ENCODE measurements around the gene SNCB. TPM values are rescaled to one million over a fixed set of nuclear protein-coding genes. Genes with fewer than 3 reads are reported as not detected.

Gene SNCB
- not detected for polyA plus RNA-seq

DNA sequence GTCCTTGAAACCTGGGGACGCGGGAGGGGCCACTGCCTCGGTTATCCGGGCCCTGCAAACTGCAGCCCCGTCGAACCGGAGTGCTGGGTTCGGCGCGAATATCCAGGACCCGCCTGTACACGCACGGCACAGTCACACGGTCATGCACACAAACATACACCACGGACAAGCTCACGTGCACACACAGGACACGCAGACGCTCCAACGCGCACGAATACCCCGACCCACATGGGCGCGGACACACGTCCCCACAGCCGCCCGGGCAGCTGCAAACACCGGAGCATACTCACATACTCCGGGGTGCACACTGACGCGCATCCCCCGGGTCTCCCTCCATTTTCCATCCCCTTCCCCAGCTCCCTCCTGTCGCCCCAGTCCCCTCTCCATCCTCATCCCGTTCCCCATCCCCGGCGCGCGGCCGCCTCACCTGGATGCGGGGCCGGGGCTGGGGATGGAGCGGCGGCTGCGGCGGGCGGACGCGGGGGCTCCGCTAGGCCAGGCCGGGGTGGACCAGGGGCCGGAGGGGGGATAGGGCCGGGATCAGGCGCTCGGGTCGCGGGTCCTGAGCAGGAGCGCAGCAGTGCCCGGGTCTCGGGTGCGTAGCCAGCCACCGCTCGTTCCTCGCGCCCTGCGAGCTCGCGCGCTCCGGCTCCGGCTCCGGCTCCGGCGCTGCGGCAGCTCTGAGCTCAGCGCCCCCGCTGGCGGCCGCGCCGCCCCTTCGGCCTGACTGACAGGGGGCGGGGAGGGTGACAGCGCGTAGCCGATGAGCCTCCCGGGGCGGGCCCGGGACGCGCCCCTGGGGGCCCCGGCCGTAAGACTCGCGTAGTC, at the start of gene SNCB, which contains the start of gene EIF4E1B:
Gene SNCB, minus strand, starts transcription at position 682 of the 828 bp plus-strand sequence. CDS start 880 bp downstream, outside the sequence.
Gene EIF4E1B, plus strand, starts transcription at position 823 of the 828 bp plus-strand sequence. CDS start 12,113 bp downstream, outside the sequence.
- no peaks in the 10 kb centered on the region for H3K36me3 Mint-ChIP-seq
- peaks cover 21 to 31% (median 25%) of the 10 kb centered on the region in 3 donors for H3K4me1 Mint-ChIP-seq
- H3K4me3 Mint-ChIP-seq: peak within 1 kb of the TSS; percentile 38 to 86 (median 74)
- no peaks in the 10 kb centered on the region for H3K9me3 Mint-ChIP-seq
- H3K27ac Mint-ChIP-seq: peak within 1 kb of the TSS in 2 of 3 donors; percentile 33 to 80
- H3K27me3 Mint-ChIP-seq: peaks cover 34% of the 10 kb centered on the region

DNA sequence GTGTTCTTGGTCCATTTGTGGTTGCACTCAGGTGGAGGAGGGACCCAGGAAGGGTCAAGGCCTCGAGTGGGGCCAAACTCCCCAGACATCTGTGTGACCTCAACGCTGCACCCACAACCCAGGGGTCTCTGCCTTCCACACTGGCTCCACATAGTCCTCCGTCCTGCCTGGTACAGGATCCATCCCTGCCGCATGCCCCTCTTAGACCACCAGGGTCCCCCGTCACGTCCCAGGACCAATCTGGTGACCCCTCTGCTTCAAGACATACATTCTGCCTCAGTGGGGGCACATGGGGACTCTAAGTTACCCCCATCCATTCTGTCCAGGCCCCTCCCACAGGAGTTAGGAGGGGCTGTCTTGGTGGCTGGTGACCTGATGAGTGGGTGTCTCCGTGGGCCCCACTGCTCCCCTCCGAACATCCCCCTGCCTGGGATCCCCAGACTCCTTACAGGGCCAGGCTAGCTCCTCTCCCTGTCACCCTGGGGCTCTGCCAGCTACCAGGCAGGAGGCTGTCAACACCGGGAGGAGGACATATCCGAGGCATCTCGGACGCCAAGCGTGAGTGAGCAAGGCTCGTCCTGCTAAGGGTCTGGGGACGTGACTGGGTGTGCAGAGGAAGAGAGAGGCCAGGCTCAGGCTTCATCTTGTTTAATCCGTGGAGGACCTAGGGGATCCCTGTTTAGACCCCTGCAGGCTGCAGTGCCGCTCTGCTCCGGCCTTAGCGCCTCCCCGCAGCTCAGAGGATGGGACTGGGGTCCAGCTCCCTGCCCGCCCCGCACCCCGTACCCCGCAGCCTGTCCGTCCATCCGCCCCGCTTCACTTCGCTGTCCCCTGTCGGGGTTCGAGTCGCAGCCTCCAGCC, 49.3 kb upstream of the SNCB start:
- H3K9me3 Mint-ChIP-seq: peaks cover 0 to 5% (median 5%) of the 10 kb centered on the region in 3 donors
- no peak overlapping the region for H3K27ac Mint-ChIP-seq
- H3K4me3 Mint-ChIP-seq: no peak overlapping the region
- peaks cover 49% of the 10 kb centered on the region for H3K27me3 Mint-ChIP-seq
- peaks cover 1 to 8% (median 3%) of the 10 kb centered on the region in 3 donors for H3K4me1 Mint-ChIP-seq
- H3K36me3 Mint-ChIP-seq: no peaks in the 10 kb centered on the region

DNA sequence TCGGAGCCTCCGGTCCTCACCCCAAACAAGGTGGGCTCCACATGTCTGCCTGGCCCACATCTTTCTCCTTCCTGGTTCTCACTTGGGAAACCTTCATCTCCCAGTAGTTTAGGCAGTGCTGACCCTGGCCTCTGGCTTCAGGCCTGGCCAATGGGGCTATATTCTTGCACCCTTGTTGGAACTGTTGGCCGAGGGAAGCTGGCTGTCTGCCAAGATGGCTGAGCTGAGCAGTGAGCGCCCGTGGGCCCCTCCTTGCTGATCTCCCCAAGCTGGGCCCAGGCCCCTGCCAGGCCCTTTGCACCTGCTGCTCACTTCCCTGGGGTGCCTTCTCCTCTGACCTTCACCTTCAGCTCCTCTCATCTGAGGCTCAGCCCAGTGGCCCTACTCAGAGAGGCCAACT, 48.2 kb upstream of the SNCB start:
- Mint-ChIP-seq H3K27ac (no peak overlapping the region), H3K4me1 (peaks cover 1 to 8% (median 3%) of the 10 kb centered on the region in 3 donors), H3K27me3 (peaks cover 50% of the 10 kb centered on the region), H3K4me3 (no peak overlapping the region), H3K36me3 (no peaks in the 10 kb centered on the region), H3K9me3 (no peaks in the 10 kb centered on the region)

DNA sequence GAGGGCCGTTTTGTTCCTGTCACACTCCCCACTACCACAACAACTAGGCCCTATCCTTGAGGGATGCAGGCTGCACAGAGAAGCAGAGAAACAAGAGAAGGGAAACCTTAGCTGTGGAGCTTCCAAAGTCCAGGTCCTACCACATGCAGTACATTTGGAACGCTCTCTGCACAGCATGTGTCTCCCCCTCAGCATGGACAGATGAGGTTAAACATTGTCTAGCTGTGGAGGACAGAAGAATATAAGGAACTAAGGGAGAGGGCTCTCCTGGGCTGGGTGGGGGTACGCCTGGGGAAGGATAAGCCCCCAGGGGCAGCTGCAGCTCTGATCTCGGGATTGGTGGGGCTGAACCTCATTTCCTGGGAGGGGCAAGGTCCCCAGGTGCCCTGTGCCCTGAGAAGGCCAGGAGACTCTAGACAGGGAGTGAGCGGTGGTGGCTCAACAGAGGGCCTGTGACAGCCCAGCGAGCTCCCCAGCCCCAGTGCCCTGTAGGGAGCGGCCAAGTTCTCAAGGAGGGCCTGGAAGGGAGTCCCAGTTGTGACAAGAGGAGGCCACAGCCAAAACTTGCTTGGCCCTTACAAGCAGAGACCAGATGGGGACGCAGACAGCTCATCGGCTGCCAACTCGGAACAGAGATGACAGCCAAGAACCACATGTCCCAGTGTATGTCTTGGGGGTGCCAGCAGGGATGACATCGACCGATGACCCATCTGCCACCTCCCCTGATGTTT, 47.0 kb upstream of the SNCB start:
- Mint-ChIP-seq H3K27me3 (peaks cover 49% of the 10 kb centered on the region), H3K9me3 (no peaks in the 10 kb centered on the region), H3K36me3 (no peaks in the 10 kb centered on the region), H3K27ac (peak overlapping the region in 1 of 3 donors; percentile 27), H3K4me1 (peaks cover 1 to 8% (median 3%) of the 10 kb centered on the region in 3 donors), H3K4me3 (no peak overlapping the region)

DNA sequence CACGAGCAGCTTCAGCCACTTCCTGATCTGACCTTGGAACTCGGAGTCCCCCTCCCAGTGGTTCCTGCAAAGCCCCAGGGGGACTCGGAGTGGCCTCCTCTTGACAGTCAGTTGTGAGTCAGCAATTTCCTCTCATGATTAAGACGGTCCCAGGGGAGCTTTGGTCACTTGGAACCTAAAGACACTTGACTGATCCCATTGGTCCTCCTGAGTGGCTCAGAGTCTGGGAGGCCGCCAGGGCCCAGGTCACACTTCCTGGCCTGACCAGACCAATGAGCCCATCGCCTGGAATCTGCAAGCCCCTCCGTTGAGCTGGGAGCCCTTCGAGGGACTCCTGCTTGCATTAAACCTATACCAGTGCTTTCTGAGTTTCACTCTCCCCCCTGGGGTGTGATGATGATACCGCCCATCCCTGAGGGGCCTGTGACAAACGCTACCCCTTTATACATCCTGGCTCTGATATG, 46.1 kb upstream of the SNCB start:
- Mint-ChIP-seq H3K9me3 (no peaks in the 10 kb centered on the region), H3K27ac (no peak overlapping the region), H3K4me3 (peak overlapping the region in 1 of 4 donors; percentile 37), H3K27me3 (peaks cover 50% of the 10 kb centered on the region), H3K36me3 (no peaks in the 10 kb centered on the region), H3K4me1 (peaks cover 1 to 8% (median 3%) of the 10 kb centered on the region in 3 donors)

DNA sequence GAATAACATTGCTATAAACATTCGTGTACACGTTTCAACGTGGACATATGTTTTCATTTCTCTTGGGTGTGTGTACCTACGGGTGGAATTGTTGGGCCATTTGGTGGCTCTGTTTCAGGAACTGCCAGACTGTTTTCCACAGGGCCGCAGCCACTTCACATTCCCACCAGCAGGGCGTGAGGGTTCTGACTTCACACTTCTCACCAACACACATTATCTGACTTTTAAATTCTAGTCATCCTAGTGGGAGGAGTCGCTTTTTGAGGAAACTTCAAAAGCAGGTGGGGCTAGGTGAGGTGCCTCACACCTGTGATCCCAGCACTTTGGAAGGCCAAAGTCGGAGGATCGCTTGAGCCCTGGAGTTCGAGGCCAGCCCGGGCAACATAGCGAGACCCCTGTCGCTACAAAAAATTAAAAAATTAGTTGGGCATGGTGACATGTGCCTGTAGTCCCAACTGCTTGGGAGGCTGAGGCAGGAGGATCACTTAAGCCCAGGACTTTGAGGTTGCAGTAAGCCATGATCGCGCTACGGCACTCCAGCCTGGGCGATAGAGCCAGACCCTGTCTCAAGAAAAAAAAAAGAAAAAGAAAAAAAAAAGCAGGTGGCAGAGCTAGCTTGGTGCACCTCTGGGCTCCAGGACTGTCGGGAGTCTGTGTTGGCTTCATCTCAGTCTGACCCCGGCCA, 45.5 kb upstream of the SNCB start:
- Mint-ChIP-seq H3K4me3 (no peak overlapping the region), H3K36me3 (no peaks in the 10 kb centered on the region), H3K9me3 (no peaks in the 10 kb centered on the region), H3K27me3 (peaks cover 49% of the 10 kb centered on the region), H3K4me1 (peaks cover 1 to 8% (median 3%) of the 10 kb centered on the region in 3 donors), H3K27ac (no peak overlapping the region)

DNA sequence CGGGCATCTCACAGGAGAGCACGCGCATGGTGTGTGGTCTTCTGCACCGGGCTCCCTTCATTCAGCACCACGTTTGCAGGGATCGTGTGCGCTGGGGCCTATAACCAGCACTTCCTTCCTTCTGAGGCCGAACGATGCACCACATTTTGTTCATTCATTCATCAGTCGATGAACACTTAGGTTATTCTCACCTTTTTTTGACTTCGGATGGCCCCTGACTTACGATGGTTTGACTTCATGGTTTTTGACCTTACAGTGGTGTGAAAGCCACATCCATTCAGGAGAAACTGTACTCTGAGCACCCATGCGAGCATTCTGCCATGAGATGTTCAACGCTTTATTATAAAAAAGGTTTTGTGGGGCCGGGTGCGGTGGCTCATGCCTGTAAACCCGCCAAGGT, 44.5 kb upstream of the SNCB start:
- Mint-ChIP-seq H3K36me3 (no peaks in the 10 kb centered on the region), H3K9me3 (no peaks in the 10 kb centered on the region), H3K27me3 (peaks cover 45% of the 10 kb centered on the region), H3K27ac (no peak overlapping the region), H3K4me3 (no peak overlapping the region), H3K4me1 (peaks cover 1 to 8% (median 3%) of the 10 kb centered on the region in 3 donors)

DNA sequence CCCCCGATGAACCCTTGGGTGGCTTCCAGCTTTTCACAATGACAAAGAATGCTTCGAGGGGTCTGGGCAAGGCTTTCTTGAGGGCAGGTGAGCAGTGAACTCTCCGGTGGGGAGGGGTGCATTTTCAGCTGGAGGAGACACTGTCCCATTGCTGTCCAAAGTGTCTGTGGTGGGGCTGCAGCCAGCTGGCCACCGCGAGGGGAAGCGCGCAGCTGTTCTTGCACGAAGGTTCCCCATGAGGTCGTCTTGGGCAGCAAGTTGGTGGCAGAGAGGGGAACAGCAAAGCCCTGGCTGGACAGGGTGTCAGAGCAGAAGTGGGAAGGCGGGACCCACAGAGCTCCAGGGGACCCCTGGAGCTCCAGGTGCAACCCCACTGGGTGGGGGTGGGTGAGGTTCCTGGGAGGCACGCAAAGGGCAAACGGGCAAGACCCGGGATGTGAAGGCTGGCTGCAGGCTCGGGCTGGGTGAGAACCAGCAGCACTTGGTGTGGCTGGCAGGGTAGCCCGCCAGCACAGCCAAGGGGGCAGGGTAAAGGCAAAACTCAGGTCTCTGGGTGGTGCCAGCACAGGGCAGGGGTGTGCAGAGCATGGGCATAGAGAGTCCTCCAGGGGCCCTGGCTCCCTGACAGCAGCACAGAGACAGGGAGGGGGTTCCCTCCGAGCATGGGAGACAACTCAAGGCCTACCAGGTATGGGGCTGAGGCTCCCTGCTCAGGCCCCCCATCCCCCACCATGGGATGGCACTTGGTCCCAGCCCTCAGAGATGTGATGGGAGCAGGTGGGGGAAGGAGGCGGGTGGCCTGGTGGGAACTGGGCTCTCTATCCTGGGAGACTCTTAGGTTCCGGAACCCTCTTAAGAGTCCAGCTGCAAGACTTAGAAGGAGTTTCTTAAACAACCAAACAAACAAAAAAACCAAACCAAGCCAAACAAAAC, 43.6 kb upstream of the SNCB start:
- H3K27me3 Mint-ChIP-seq: peaks cover 36% of the 10 kb centered on the region
- no peak overlapping the region for H3K27ac Mint-ChIP-seq
- H3K36me3 Mint-ChIP-seq: no peaks in the 10 kb centered on the region
- H3K9me3 Mint-ChIP-seq: no peaks in the 10 kb centered on the region
- H3K4me3 Mint-ChIP-seq: no peak overlapping the region
- peaks cover 1 to 8% (median 3%) of the 10 kb centered on the region in 3 donors for H3K4me1 Mint-ChIP-seq

DNA sequence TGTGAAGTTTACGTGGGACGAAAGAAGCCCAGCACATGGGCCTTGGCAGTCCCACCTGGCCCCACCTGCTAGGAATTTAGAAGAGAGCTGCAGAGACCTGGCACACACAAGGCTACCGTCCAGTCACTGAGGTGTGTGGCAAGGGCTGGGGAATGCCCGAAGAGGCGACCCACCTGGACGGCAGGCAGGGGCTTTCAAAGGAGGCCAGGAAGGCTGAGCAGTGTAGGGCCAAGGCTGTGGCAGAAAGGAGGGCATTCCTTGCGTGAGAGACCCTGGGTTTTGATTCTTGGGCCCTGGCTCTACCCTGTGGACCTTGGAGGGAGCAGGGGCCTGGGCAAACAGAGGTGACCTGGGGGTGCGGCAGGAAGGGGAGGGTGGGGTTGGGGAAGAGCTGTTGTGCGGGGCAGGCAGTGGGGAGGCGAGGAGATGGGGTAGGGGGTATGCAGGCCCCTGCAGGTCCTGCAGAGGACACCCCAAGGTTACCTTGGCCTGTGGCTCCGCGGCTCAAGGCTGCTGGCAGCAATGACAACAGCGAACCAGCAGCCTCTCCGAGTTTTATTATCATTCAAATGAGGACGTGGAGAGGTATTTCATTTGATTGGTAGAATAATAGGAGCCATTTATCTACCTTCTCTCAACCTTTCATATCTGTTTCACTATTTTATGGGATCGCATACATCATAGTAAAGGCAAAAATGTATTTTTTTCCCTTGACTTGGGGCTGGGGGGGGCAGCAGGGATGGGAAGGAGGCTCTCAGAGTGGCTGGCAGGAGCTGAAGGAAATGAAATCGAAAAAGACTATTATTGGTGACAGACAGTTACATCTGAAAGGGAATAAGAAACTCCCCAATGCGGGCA, 41.8 kb upstream of the SNCB start:
- Mint-ChIP-seq H3K4me3 (peak overlapping the region in 1 of 4 donors; percentile 0), H3K27ac (no peak overlapping the region), H3K9me3 (no peaks in the 10 kb centered on the region), H3K27me3 (peaks cover 25% of the 10 kb centered on the region), H3K4me1 (peaks cover 1 to 6% (median 3%) of the 10 kb centered on the region in 3 donors), H3K36me3 (no peaks in the 10 kb centered on the region)

DNA sequence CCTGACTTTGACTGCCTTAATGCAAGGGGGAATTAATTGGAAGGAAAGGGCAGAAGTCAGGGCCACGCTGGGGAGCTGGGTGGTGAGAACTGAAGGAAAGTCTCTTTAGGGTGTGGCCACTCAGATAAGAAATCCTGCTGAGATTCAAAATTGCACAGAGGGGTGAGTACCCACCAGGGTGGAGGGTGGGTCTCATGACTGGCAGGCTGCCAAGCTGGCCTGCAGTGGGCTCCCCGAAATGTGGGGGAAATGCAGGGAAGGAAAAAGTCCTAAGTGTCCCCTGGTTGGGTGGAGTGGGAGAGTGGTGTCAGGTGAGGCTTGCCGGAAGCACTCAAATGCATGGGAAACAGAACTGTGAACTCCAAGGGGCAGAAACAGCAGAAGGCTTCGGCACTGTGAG, 41.1 kb upstream of the SNCB start:
- Mint-ChIP-seq H3K27me3 (peaks cover 20% of the 10 kb centered on the region), H3K36me3 (no peaks in the 10 kb centered on the region), H3K9me3 (no peaks in the 10 kb centered on the region), H3K4me1 (peaks cover 1 to 5% (median 3%) of the 10 kb centered on the region in 3 donors), H3K27ac (no peak overlapping the region), H3K4me3 (no peak overlapping the region)

DNA sequence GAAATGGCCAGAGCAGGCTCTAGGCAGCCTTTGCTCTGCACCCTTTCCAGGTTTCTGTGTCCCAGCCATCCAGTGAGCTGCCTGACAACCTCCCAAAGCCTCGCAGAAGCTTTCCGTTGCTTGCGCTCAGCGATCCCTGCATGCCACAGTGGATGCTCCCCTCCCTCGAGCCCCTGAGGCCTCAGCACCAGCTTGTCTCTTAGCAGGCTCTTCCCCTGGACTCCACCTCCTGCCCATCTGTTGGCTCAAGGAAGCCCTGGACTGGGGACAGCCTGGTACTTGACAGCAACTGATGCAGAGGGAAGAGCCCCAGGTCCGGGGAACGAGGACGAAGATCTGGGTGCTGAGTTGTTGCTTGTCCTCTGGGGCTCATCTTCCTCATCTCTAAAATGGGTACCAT, 40.1 kb upstream of the SNCB start:
- Mint-ChIP-seq H3K4me1 (peaks cover 0 to 3% (median 1%) of the 10 kb centered on the region in 3 donors), H3K4me3 (no peak overlapping the region), H3K36me3 (no peaks in the 10 kb centered on the region)

DNA sequence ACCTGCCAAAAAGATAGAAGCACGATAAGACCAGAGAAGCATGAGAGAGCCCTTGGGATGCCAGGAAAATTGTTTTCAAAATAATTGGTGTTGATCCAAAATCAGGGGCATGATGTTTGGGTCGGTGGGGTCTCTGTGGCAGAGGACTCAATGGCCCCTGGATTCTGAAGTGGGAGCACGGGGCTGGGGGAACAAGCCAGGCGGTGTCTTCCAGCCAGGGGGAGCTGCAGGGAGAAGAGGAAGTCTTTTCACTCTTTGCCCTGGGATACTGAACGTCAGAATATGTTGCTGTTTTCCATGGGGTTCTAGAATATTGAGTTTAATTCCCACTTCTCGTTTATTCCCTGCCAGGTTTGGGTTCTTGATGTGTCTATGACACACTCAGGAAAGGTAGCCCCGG, 37.3 kb upstream of the SNCB start:
- Mint-ChIP-seq H3K36me3 (no peaks in the 10 kb centered on the region), H3K9me3 (no peaks in the 10 kb centered on the region), H3K4me3 (no peak overlapping the region), H3K27me3 (peaks cover 22% of the 10 kb centered on the region), H3K27ac (no peak overlapping the region), H3K4me1 (no peaks in the 10 kb centered on the region)

More for the DNA sequence above, 40.1 kb upstream of the SNCB start:
- no peaks in the 10 kb centered on the region for H3K9me3 Mint-ChIP-seq
- H3K27me3 Mint-ChIP-seq: peaks cover 18% of the 10 kb centered on the region
- H3K27ac Mint-ChIP-seq: no peak overlapping the region
